Duodenal mucosa (tissue), 2 donors: ENCODE results near the gene ZNF512.

Experiments used
- H3K27ac ChIP-seq: one replicate; pipeline ENCODE4 v1.7.0; 2013; ENCODE audit warnings: low read depth, low read length
- H3K27me3 ChIP-seq, 2 donors: one replicate each; pipeline ENCODE4 v1.7.0; 2013; ENCODE audit warnings: low read length in 2 of 2, control low read depth in 1 of 2; ENCODE audit not compliant: insufficient read depth in 2 of 2, control insufficient read depth in 1 of 2
- H3K36me3 ChIP-seq, 2 donors: one replicate each; pipeline ENCODE4 v1.7.0; 2013; ENCODE audit warnings: low read length in 2 of 2, control low read depth in 1 of 2; ENCODE audit not compliant: insufficient read depth in 2 of 2, control insufficient read depth in 1 of 2
- H3K4me1 ChIP-seq, 2 donors: one replicate each; pipeline ENCODE4 v1.7.0; 2013; ENCODE audit warnings: low read length in 2 of 2, control low read depth in 1 of 2; ENCODE audit not compliant: insufficient read depth in 2 of 2, control insufficient read depth in 1 of 2
- H3K4me3 ChIP-seq, 2 donors: one replicate each; pipeline ENCODE4 v1.7.0; 2013; ENCODE audit warnings: low read length in 2 of 2, low read depth in 1 of 2
- H3K9ac ChIP-seq, 2 donors: one replicate each; pipeline ENCODE4 v1.7.0; 2013; ENCODE audit warnings: low read length in 2 of 2, low read depth in 1 of 2
- H3K9me3 ChIP-seq, 2 donors: one replicate each; pipeline ENCODE4 v1.7.0; 2013; ENCODE audit warnings: low read length in 2 of 2, control low read depth in 1 of 2; ENCODE audit not compliant: control insufficient read depth in 1 of 2

The ZNF512 gene

GRCh38 chr2:27667446-27667845, 84.6 kb downstream of the ZNF512 start:
- Histone ChIP-seq H3K4me3 (no peak overlapping the region), H3K36me3 (peaks cover 18 to 28% of the 10 kb centered on the region in 2 donors), H3K9ac (no peak overlapping the region), H3K9me3 (no peaks in the 10 kb centered on the region), H3K4me1 (peaks cover 12 to 24% of the 10 kb centered on the region in 2 donors), H3K27ac (no peak overlapping the region), H3K27me3 (no peaks in the 10 kb centered on the region)

GRCh38 chr2:27671235-27671634, 88.4 kb downstream of the ZNF512 start:
- Histone ChIP-seq H3K36me3 (peaks cover 23 to 48% of the 10 kb centered on the region in 2 donors), H3K9ac (no peak overlapping the region), H3K4me3 (no peak overlapping the region), H3K4me1 (no peaks in the 10 kb centered on the region), H3K27me3 (no peaks in the 10 kb centered on the region), H3K27ac (no peak overlapping the region), H3K9me3 (no peaks in the 10 kb centered on the region)
